Hepatocyte (in vitro differentiated cells): ENCODE data around the gene TTL.
"Not testable (repeated sequence)": the region's sequence is repeated elsewhere in the genome, so short reads cannot be mapped to it uniquely, and the experiment has no call there.

Experiments used
- EZH2 ChIP-seq: fragments of 200-600 bp; sonication (generic); IDR thresholded peaks from 2 replicates; pipeline ENCODE4 v1.6.1; 2016; ENCODE audit warnings: antibody characterized with exemption, mild to moderate bottlenecking, borderline replicate concordance
- TF ChIP-seq, protein P1 (sequence below): fragments of 200-600 bp; sonication (generic); IDR thresholded peaks from 2 replicates; pipeline ENCODE4 v1.5.1; 2016; ENCODE audit warnings: antibody characterized with exemption, mild to moderate bottlenecking; ENCODE audit not compliant: poor library complexity

DNA sequence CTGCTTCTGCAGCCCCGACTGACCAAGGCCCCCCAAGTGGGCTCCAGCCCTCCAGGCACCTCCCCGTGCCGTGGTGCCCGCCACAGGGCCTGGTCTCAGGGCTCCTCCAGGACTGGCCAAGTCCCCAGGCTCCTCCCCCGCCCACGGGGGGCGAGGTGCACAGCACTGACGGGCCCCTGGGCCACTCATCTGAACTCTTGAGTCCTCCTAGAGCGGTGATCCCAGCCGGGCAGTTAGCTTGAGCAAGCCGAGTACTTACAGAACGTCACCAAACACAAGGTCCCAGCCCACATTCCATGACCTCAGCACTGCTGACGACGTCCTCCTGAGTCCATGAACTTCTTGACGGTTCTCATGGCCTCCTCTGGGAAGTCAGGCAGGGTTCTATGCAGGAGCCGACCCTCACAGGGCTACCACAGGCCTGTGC, 44.5 kb upstream of the TTL start:
- TF ChIP-seq, protein P1, sequence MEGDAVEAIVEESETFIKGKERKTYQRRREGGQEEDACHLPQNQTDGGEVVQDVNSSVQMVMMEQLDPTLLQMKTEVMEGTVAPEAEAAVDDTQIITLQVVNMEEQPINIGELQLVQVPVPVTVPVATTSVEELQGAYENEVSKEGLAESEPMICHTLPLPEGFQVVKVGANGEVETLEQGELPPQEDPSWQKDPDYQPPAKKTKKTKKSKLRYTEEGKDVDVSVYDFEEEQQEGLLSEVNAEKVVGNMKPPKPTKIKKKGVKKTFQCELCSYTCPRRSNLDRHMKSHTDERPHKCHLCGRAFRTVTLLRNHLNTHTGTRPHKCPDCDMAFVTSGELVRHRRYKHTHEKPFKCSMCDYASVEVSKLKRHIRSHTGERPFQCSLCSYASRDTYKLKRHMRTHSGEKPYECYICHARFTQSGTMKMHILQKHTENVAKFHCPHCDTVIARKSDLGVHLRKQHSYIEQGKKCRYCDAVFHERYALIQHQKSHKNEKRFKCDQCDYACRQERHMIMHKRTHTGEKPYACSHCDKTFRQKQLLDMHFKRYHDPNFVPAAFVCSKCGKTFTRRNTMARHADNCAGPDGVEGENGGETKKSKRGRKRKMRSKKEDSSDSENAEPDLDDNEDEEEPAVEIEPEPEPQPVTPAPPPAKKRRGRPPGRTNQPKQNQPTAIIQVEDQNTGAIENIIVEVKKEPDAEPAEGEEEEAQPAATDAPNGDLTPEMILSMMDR: not testable (repeated sequence)
- not testable (repeated sequence) for TF ChIP-seq EZH2
